NCI-H1048 (cell line): ENCODE measurements around the gene MAP3K14.
"Not testable (repeated sequence)": the region's sequence is repeated elsewhere in the genome, so short reads cannot be mapped to it uniquely, and the experiment has no call there.

Source experiments
- DNase-seq: peaks from one replicate; lab custom pipeline; 2025; lab: John Stamatoyannopoulos, UW

Gene MAP3K14

DNA sequence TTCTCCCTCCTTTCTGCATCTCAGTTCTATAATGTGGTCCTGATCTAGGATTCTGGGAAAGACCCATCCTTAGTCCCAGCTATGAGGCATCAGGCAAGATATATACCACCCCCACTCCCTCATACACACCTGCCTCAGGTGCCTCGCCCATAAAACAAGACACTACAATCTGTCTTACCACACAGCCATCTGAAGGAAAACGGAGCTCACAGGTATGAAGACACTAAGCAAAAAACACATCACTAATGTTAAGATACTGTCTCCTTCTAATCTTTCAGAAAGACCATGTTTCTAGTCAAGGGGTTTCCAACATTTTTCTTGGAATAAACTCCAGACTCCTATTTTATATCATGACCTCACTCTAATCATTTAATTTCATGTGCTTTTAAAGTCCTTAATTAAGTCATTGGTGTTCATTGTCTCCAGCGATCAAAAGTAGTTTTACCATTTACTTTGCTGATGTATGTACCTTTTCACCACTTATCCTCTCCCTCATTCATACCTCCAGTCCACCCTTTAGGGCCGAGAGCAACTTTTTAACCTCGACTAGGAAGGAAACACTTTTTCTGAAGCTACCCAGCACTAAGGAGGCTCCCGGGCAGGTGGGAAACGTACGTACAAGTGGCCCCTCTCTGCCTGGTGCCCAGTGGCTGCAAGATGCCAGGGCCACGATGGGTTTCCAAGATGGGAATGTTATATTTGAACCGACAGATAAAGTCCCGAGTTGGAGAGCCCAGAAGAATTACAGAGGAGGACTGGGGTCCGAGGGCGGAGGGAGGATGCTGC lies 979 bp downstream of the MAP3K14 start:
- no peak for DNase-seq

DNA sequence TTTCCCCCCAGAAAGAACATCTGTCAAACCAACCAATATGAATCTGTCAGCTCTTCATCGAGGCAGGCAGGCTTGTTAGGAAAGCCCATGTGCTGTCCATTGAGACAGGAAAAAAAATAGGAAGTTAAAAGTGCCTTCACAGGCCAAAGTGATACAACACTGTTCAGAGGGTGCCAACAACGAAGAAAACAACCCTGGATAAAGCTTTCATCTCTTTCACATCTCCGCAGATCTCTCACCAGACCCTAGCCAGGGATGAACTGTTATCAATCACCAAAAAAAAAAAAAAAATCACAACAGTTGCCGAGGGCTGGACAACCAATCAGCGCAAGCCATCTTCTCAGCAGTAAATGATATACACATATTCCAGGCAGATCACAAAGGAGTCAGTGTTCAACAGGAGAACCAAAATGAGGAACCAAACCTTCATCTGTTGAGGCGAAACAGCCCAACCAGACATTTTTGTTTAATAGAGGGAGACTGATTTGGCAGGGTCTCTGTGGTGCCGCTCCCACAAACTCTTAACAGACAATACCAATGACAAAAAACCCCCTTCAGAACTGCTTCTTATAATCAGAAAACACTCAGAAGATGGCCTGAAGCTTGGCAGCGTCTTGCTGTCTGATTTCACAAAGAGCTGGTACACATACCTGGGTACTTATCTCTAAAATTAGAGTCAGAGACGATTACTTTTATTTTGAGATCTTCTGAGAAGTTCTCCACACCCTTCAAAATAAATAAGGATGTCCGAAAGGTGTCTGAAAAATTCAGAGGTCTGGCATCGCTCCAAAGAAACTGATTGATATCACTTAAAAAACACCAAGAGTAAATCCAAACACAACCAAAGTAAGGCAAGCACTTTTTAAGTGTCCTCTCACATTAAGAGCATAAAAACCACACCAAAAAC lies 1.8 kb downstream of the MAP3K14 start:
- no peak for DNase-seq

DNA sequence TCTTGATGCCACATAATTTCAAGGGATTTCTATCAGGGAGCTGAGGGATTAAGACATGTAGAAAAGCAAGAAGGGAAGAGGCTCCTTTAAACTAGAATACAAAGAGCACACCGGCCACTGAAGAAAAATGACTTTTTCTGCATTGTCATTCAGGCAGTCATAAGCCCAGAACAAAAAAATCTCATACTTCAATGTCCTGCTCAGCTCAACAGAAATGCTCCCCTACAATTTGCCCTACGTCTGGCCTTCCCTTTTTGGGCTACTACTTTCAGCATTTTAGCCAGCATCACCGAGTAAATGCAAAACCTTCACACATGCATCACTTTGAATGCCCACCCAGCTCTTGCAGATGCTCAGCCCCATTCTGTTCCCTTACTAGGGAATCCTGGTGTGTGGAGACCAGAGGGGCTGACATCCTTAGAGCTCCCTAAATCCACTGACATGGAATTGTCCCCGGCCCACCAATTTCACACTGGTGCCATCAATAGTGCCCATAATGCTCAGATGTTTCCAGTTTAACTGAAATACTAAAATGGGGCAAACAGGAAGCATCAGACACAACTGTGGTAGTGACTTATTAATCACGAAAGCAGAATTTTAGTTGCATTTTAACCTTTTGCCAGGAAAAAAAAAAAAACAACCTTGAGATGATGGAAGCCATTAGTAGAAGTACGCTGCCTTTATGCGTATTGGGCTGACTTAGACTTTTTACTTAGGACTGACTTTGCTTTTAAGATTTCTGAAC lies 2.7 kb downstream of the MAP3K14 start:
- DNase-seq = no peak

DNA sequence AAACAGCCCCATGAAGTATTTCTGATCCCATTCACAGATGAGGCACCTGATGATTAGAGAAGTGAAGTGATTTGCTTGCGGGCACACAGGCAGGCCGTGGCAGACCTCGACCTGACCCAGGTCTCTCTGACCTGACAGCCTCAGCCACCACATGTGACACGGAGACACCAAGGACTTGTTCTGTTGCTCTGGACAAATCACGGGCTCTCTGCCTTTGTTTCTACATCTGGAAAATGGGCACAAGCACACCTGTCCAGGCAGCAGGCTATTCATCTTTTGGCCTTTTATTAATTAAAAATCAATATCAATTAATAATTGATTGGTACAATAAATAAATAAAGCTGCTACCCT lies 3.4 kb downstream of the MAP3K14 start:
- no peak for DNase-seq

DNA sequence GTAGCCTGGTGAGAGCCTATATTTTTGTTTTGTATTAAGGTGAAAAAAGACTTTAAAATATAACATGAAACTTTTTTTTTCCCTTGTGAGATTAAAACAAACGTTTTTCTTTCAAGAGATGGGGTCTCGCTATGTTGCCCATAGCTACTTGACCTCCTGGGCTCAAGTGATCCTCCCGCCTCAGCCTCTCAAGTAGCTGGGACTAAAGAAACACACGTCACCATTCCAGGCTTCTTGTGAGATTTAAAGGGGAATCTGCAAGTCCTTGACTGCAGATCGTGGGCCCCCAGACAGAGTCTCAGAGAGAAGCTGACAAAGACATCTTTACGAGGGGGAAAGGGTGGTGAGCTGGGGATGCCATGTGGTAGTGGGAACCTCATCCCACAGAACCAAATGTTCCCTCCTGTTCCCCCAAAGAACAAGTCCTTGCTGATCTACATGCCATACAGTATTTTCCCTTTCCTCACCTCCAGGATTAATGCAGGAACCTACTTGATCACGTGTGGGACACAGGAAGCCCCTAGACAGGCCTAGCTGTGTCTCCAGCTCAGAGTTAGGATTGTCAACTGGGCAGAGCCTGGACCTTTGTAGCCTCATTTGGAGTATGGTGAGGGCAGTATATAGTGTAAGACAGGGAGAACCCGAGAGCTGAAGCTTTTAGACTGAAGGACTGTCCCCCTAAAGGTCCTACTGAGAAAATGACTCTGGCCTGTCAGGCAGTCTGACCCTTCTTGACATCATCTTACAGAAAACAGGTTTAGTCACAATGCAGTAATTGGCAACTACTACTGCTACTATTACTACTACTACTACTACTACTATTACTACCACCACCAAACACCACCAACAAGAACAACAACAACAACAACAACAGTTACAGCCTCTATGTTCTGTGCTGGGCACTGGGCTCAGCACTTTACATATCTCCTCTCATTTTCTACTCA lies 4.1 kb downstream of the MAP3K14 start:
- DNase-seq = no peak

DNA sequence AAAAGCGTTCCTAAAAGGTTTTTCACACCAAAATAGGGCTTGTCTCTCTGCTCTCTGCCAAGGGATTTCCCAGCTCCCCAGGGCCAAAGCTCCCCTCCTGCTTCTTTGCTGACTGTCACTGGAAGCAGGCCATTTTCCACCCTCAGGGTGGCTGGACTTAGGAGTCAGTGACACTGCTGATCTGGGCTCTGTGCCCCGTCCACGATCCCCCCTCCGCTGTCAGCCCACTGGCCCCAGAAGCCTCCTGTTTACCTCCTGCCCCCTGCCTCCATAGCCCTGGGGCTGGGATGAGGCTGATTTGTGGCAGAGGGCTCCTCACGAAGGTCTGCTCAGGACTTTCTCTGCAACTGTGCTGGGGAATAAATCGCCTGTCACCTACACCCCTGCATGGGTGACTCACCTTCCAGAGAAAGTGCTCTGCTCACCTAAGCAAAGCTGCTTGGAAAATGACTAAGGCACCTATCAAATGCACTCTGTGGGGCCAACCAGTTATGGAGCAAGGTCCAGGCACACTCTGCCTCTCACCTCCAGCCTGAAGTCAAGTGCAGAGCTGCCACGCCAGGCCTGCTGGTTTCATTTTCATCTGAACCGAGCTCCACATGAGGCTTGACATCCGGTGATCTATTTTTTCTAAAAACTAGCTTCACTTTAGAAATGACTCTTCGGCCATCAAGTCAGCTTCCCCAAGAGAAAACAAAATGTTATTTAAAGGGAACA lies 4.9 kb downstream of the MAP3K14 start:
- DNase-seq = no peak

DNA sequence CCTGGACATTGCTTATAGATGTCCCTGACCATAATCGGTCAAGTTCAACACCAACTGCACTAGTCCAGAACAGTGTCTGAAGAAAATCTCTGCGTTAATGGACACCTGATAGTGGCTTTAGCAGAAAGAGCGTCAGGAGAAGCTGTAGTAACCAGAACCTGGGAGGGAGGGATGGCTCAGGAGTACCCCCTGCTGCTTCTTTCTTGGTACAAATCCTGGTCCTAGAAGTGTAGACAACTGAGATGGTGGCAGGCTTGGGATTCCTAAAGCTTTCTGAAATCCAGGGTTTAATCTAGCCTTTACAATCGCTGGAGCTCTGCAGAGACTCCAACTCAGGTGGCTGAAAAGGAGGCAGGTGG lies 5.4 kb downstream of the MAP3K14 start:
- no peak for DNase-seq

DNA sequence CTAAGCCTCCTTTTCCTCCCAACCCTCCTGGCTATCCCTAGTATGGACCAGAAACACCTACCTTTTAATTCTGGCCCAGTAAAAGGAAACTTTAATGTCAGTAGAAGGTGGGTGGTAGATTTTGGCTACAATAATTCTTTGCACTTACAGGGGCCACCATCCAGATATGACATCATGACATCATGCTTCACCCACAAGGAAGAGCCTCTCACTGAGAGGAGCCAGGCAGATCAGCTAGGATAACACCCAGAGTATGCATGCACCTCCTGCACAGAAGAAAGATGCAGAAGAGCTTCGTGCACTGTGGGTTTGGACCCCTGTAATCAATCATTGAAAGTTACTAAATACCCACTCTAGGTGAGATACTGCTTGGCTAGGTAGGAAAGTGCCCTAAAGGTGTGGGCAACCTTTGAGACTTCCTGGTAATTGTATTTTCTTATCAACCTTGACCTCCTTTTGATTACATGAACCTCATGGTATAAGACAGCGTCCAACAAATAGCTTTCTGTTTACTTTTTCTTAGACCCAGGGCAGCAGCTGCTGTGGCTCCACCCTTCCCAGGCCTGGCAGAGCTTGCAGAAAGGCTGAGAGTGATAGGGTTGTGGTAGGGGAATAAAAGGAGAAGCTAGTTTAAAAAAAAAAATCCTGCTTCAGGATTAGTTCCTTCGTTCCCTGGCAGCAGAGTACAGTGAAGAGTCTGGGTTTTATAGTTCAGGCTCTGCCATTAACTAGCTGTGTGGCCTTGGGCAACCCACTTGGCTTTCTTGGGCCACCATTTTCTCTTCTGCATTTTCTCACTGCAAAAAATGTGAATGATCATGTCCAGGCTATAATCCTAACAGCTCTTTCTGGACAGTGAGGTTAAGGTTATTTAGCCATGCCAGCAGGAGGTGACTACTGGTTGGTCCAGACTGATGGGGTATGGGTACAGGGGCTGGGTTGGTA lies 6.2 kb downstream of the MAP3K14 start:
- DNase-seq = no peak

DNA sequence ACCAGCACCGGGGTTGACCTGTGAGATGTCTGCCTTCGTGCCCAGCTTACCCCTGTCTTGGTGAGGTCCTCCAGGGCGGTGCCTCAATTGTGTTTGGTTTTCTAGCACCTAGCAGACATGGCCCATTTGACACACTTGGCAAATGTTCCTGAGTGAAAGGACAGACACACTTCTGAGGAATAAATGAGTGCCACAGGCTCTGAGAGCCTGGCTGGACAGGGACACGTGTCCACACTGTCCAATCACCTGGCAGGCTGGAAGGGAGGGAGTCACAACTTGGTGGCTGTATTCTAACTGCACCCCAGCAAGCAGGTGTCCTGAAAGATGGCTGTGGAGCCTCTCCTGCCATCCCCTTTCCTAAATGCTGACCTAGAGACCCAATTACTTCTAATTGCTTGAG lies 7.4 kb downstream of the MAP3K14 start:
- DNase-seq = no peak

DNA sequence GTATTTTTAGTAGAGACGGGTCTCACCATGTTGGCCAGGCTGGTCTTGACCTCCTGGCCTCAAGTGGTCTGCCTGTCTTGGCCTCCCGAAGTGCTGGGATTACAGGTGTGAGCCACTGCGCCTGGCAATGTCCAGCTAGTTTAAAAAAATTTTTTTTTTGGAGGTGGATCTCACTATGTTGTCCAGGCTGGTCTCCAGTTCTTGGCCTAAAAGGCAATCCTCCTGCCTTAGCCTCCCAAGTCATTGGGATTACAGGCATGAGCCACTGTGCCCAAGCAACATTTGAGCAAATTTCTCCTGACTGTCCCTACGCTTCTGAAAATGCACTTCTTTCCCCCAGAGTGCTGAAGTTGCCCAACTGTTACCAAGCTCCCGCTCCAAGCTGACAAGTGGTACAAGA lies 8.0 kb downstream of the MAP3K14 start:
- no peak for DNase-seq

DNA sequence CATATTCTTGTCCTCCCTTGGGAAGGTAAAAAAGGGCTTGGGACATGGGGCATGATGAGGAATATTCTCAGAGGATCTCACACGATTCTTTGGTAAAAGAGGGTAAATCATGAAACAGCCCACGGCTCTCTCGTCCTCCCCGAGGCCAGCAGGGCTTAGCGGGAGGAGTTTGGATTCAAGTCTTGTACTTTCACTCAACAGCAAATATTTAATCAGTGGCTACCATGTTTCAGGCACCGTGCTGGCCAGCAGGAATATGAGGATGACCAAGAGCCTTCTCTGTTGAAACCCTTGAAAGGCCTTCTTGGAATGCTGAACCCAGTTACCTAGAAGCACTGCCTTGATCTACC lies 8.8 kb downstream of the MAP3K14 start:
- no peak for DNase-seq

DNA sequence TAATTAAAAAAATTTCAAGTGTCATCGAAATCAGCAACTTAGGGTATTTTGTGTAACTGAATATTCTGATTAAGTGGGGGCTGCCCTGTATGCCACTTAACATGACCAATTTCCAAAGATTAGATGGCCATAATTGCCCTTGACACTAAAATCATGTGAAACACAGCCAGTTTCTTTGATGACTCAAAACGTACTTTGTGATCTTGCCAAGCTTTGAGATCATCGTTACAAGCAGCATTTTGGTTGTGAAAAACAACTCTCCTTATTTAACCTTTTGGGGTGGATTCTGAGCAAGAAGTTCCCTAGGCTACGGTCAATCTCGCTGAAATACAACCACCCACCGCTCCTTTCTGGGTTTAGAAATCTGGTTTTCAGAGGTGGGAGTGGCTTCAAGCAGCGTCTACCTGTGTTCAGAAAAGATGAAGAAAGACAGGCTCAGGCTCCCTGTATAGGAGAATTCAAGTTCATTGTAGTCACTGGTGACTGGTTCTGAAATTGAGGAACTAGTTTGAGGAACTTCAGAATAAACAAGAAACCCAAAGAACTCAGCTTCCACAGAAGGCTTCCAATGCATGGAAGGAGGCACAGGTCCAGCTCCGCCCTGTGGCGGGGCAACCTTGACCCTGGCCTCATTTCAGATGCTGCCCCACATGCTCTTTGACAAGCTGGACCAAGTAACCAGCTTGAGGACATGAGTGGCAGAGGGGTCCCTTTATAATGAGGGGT lies 9.4 kb downstream of the MAP3K14 start:
- no peak for DNase-seq

DNA sequence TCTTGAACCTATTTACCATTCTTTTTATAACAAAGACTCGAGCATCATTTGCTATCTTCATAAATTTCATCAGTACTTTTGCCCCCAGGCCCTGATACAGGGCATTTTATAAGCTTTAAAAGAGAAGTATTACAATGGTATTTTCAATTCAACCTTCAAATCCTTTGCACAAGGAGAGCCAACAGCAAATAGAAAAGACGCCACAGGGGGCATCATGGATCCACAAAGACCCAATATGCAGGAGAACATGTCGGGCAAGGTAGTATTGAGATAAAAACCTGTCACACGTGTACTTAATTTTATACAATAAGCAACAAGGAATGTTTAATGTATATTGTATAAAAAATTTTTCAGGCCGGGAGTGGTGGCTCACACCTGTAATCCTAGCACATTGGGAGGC lies 10.2 kb downstream of the MAP3K14 start:
- DNase-seq = no peak

DNA sequence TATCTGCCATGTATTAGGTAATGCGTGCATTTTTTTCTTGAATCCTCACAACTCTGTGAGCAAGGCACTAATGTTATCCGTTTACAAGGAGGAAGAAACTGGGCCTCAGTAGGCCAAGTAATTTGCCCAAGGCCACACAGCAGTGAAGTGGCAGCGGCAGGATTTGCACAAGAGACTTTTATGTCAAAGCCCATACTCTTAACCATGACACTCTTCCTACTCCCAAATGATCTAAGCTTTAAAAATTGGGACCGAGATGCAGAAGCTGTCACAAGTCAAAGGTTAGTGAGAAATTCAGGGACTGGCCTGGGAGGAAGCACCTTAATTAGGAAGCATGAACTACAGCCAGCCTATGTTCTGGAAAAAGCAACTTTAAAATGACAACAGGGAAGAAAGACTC lies 10.7 kb downstream of the MAP3K14 start:
- no peak for DNase-seq

DNA sequence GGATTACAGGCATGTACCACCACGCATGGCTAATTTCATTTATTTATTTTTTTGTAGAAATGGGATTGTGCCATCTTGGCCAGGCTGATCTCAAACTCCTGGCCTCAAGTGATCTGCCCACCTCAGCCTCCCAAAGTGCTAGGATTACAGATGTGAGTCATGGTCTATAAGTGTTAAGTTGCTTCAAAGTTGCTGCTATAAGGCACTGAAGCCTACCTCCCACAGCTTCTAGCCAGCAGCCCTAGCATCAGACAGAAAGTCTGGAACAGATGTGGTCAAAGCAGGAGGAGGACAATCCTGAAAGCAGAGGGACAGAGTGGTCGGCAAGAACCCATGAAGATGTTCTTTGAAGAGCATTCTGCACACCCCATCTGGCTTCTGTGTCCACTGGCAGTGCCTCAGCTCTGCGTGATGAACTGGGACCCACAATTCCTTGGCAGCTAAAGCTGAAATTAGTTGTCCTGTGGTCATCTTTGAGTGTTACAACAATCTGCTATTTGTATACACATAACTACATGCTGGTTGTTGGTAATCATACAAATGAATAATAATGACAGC lies 11.2 kb downstream of the MAP3K14 start:
- no peak for DNase-seq

DNA sequence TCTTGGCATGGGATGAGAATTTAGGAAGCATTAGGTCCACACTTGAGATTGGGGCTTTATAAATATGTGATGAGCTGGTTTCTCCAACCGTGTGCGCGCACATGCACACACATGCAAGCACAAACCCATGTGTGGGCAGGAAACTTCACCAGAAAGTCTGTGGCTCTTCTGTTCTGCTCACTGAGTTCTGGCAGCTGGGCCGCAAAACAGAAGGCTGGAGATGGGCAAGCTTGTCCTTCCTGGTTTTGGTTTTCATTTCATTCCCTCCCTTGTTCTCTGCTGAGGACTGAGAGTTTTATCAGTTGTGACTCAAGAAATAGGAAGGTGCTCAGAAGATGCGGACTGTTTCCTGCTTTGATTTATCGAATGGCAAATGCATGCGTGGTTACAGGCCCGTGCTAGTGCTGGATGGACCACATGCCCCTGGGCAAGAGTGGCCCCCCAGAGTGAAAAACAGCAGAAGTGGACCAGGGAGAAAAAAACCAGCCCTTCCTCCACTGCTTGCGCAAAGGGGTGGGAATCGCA lies 14.1 kb downstream of the MAP3K14 start:
- DNase-seq = no peak

DNA sequence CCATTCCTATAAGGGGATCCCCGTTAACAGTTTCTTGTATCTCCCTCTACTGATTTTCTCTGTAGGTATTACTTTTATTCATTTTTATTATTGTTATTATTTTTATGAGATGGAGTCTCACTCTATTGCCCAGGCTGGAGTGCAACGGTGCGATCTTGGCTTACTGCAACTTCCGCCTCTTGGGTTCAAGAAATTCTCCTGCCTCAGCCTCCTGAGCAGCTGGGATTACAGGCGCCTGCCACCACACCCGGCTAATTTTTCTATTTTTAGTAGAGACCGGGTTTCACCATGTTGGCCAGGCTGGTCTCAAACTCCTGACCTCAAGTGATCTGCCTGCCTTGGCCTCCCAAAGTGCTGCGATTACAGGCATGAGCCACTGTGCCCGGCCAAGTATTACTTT lies 14.6 kb downstream of the MAP3K14 start:
- DNase-seq = not testable (repeated sequence)

DNA sequence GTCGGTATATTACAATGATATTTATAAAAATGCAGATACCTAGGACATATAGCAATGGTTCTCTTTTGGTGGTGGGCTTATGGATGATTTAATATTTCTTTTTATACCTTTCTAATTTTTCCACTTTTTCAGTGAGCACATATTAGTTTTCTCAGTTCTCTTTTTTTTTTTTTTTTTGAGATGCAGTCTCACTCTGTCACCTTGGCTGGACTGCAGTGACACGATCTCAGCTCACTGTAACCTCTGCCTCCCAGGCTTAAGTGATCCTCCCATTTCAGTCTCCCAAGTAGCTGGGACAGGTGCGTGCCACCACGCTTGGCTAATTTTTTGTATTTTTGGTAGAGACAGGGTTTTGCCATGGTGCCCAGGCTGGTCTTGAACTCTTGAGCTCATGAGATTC lies 15.1 kb downstream of the MAP3K14 start:
- DNase-seq = no peak
